CD14-positive monocyte (primary cell): ENCODE results near the gene CDK19. TPM values are rescaled to one million over a fixed set of nuclear protein-coding genes. Genes with fewer than 3 reads are reported as not detected.
A peak's percentile ranks its signal among the peaks of the same experiment; 100 is the strongest.

Source experiments
- DNase-seq, 3 donors: peaks; one replicate each; pipeline ENCODE4 v3.0.0-alpha.2; 2011 to 2022
- H2AFZ ChIP-seq: 2 replicates; pipeline ENCODE4 v1.6.0; 2012; ENCODE audit warnings: mild to moderate bottlenecking, low read depth, low read length, inconsistent platforms; ENCODE audit not compliant: insufficient read depth, poor library complexity, severe bottlenecking
- H3K27ac ChIP-seq, 2 donors: 1 replicate in 1 of 2; 2 replicates in 1 of 2; pipeline ENCODE4 v1.5.1; 2012 to 2013; ENCODE audit warnings: low read length in 2 of 2, control low read depth in 1 of 2, inconsistent platforms in 1 of 2, low read depth in 1 of 2, mild to moderate bottlenecking in 1 of 2
- H3K27me3 ChIP-seq, 2 donors: one replicate each; pipeline versions ENCODE4 v1.6.0 to v1.6.1; 2011 to 2013; ENCODE audit warnings: low read length in 2 of 2; ENCODE audit not compliant: control insufficient read depth in 2 of 2, insufficient read depth in 2 of 2
- H3K36me3 ChIP-seq, 2 donors: replicated peaks in 1 of 2; 1 replicate in 1 of 2; 2 replicates in 1 of 2; pipeline versions ENCODE4 v1.5.1 to v1.6.1; 2012 to 2013; ENCODE audit warnings: low read length in 2 of 2, control low read depth in 1 of 2, inconsistent platforms in 1 of 2, mild to moderate bottlenecking in 1 of 2; ENCODE audit not compliant: insufficient read depth in 2 of 2, control insufficient read depth in 1 of 2
- H3K4me1 ChIP-seq, 2 donors: 1 replicate in 1 of 2; 2 replicates in 1 of 2; pipeline versions ENCODE4 v1.5.1 to v1.6.1; 2012 to 2013; ENCODE audit warnings: low read length in 2 of 2, control low read depth in 1 of 2, inconsistent platforms in 1 of 2, mild to moderate bottlenecking in 1 of 2, moderate library complexity in 1 of 2; ENCODE audit not compliant: insufficient read depth in 2 of 2, control insufficient read depth in 1 of 2
- H3K4me2 ChIP-seq: replicated peaks from 2 replicates; pipeline ENCODE3; 2012; ENCODE audit warnings: low read length, moderate library complexity, mild to moderate bottlenecking; ENCODE audit not compliant: poor library complexity, severe bottlenecking; ENCODE audit errors: extremely low read depth
- H3K4me3 ChIP-seq, 3 experiments: fragments of 200-600 bp in 1 of 3; sonication (generic) in 1 of 3; replicated peaks in 1 of 3; 1 replicate in 2 of 3; 2 replicates in 1 of 3; pipeline ENCODE4 v1.5.1; 2011 to 2013; ENCODE audit warnings: low read length in 3 of 3, mild to moderate bottlenecking in 3 of 3, control low read depth in 2 of 3, low read depth in 2 of 3, inconsistent platforms in 1 of 3, moderate library complexity in 1 of 3
- H3K79me2 ChIP-seq: 2 replicates; pipeline ENCODE4 v1.6.0; 2012; ENCODE audit warnings: mild to moderate bottlenecking, control low read depth, inconsistent platforms, low read length, moderate library complexity; ENCODE audit not compliant: insufficient read depth
- H3K9ac ChIP-seq: 2 replicates; pipeline ENCODE4 v1.6.0; 2017; ENCODE audit warnings: low read length, mild to moderate bottlenecking; ENCODE audit not compliant: insufficient read depth, poor library complexity, severe bottlenecking
- H3K9me3 ChIP-seq, 2 donors: replicated peaks in 1 of 2; 1 replicate in 1 of 2; 2 replicates in 1 of 2; pipeline versions ENCODE4 v1.5.1 to v1.6.1; 2012 to 2013; ENCODE audit warnings: low read length in 2 of 2, control low read depth in 1 of 2; ENCODE audit not compliant: control insufficient read depth in 1 of 2, insufficient read depth in 1 of 2
- H4K20me1 ChIP-seq: 2 replicates; pipeline ENCODE4 v1.6.0; 2012; ENCODE audit warnings: mild to moderate bottlenecking, low read length, control low read depth, moderate library complexity; ENCODE audit not compliant: insufficient read depth
- H3K27ac Mint-ChIP-seq, 7 donors: one replicate each; pipeline ENCODE4 v1.8.0; 2020; ENCODE audit warnings: mild to moderate bottlenecking in 7 of 7, mixed read lengths in 7 of 7, moderate library complexity in 6 of 7, inconsistent platforms in 2 of 7
- H3K27me3 Mint-ChIP-seq, 3 donors: one replicate each; pipeline ENCODE4 v1.8.0; 2021 to 2022; ENCODE audit warnings: low read depth in 3 of 3, mild to moderate bottlenecking in 3 of 3, mixed read lengths in 3 of 3, moderate library complexity in 3 of 3, inconsistent platforms in 1 of 3
- H3K36me3 Mint-ChIP-seq, 2 donors: one replicate each; pipeline ENCODE4 v1.8.0; 2020; ENCODE audit warnings: mixed read lengths in 2 of 2, inconsistent platforms in 1 of 2, mild to moderate bottlenecking in 1 of 2
- H3K4me1 Mint-ChIP-seq: one replicate; pipeline ENCODE4 v1.8.0; 2020; ENCODE audit warnings: mild to moderate bottlenecking, mixed read lengths
- H3K4me3 Mint-ChIP-seq, 2 donors: one replicate each; pipeline ENCODE4 v1.8.0; 2020; ENCODE audit warnings: mild to moderate bottlenecking in 2 of 2, mixed read lengths in 2 of 2, moderate library complexity in 1 of 2
- H3K9me3 Mint-ChIP-seq, 7 donors: one replicate each; pipeline ENCODE4 v1.8.0; 2020 to 2022; ENCODE audit warnings: mixed read lengths in 7 of 7, mild to moderate bottlenecking in 6 of 7, moderate library complexity in 6 of 7, inconsistent platforms in 2 of 7
- CTCF ChIP-seq: fragments of 200-600 bp; IDR thresholded peaks from one replicate; pipeline ENCODE4 v1.8.0; 2022; ENCODE audit warnings: antibody characterized with exemption, mild to moderate bottlenecking
- WGBS: methylation state at CpG from one replicate; pipeline ENCODE4 v1.1.5; 2013; ENCODE audit warnings: missing lambda C conversion rate; ENCODE audit not compliant: insufficient coverage; 5-methylcytosine and 5-hydroxymethylcytosine counted together
- intact Hi-C, 2 donors: fragments of 100-400 bp; cut with micrococcal nuclease; formaldehyde crosslinking; loops; one replicate each; pipeline versions ENCODE4 v1.15.0 to v1.15.1; 2023
- polyA plus RNA-seq, 3 donors: library from polyadenylated mRNA; depleted of rRNA in 1 of 3; unstranded in 2 of 3; stranded (reverse) in 1 of 3; fragments of 300-500 nt in 2 of 3; fragments of >200 nt in 1 of 3; fragmentation: Illumina TruSeq in 2 of 3; gene quantifications; 1 replicate in 2 of 3; 2 replicates in 1 of 3; pipeline ENCODE4 v1.2.3, GENCODE V29; 2012 to 2021

Gene CDK19
- polyA plus RNA-seq, 3 donors: 2.7 to 12.0 (median 3.9) TPM

DNA sequence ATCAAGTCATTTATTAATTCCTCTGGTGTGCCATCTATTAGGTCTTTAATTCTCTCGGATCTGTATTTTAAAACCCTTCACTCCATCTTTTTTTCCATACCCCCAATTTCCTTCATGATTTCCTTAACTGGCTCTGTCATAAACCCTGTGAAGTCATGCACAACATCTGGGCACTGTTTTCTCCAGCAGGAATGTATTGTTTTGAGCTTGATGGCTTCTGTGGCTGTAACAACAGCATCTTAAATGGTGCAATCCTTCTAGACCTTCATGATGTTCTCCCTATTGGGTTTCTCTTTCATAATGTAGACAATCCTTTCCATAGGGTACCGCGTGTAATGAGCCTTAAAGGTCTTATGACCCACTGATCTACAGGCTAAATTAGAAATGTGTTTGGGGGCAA is 29.0 kb downstream of the CDK19 start:
- Histone ChIP-seq H3K4me3 (no peak overlapping the region), H3K79me2 (peaks cover 52% of the 10 kb centered on the region), H3K36me3 (peaks cover 0 to 5% of the 10 kb centered on the region in 2 donors), H3K4me2 (no peak overlapping the region), H4K20me1 (peaks cover 34% of the 10 kb centered on the region), H3K9ac (no peak overlapping the region), H2AFZ (no peak overlapping the region), H3K4me1 (peaks cover 0 to 6% of the 10 kb centered on the region in 2 donors), H3K27ac (no peak overlapping the region), H3K27me3 (no peaks in the 10 kb centered on the region), H3K9me3 (peaks cover 12 to 15% of the 10 kb centered on the region in 2 donors)
- H3K27me3 Mint-ChIP-seq: no peaks in the 10 kb centered on the region
- intact Hi-C loops: no loop called here
- H3K27ac Mint-ChIP-seq: peak overlapping the region in 1 of 7 donors; percentile 12
- no peak for DNase-seq
- peaks cover 9 to 21% of the 10 kb centered on the region in 2 donors for H3K36me3 Mint-ChIP-seq
- no peak overlapping the region for H3K4me3 Mint-ChIP-seq
- H3K9me3 Mint-ChIP-seq: peaks cover 8 to 19% (median 15%) of the 10 kb centered on the region in 7 donors
- peaks cover 20% of the 10 kb centered on the region for H3K4me1 Mint-ChIP-seq
- WGBS: no CpG with 5 or more reads among the region's 3 CpGs
- no peak for TF ChIP-seq CTCF

GRCh38 chr6:110784610-110784979 is 30.7 kb downstream of the CDK19 start:
- whole genome bisulfite sequencing: no CpG with 5 or more reads among the region's 1 CpG
- Histone ChIP-seq H3K27ac (no peak overlapping the region), H3K36me3 (peaks cover 0 to 5% of the 10 kb centered on the region in 2 donors), H2AFZ (no peak overlapping the region), H3K4me3 (no peak overlapping the region), H3K79me2 (peaks cover 57% of the 10 kb centered on the region), H3K4me1 (peaks cover 0 to 6% of the 10 kb centered on the region in 2 donors), H4K20me1 (peaks cover 37% of the 10 kb centered on the region), H3K4me2 (no peak overlapping the region), H3K27me3 (no peaks in the 10 kb centered on the region), H3K9ac (no peak overlapping the region), H3K9me3 (peaks cover 12 to 13% of the 10 kb centered on the region in 2 donors)
- DNase-seq: no peak
- intact Hi-C loops: no loop called here
- peaks cover 8 to 19% (median 11%) of the 10 kb centered on the region in 7 donors for H3K9me3 Mint-ChIP-seq
- H3K36me3 Mint-ChIP-seq: peaks cover 9 to 27% of the 10 kb centered on the region in 2 donors
- no peak overlapping the region for H3K27ac Mint-ChIP-seq
- H3K4me1 Mint-ChIP-seq: peaks cover 20% of the 10 kb centered on the region
- no peaks in the 10 kb centered on the region for H3K27me3 Mint-ChIP-seq
- no peak for TF ChIP-seq CTCF
- H3K4me3 Mint-ChIP-seq: no peak overlapping the region
